NCI-H345 treated with DMSO at 0.1 percent for 48 hours (cell line): ENCODE measurements around the gene CNTN2.

Source experiments
- DNase-seq: peaks from one replicate; lab custom pipeline; 2025; ENCODE audit not compliant: unreplicated experiment; lab: John Stamatoyannopoulos, UW

Gene CNTN2

DNA sequence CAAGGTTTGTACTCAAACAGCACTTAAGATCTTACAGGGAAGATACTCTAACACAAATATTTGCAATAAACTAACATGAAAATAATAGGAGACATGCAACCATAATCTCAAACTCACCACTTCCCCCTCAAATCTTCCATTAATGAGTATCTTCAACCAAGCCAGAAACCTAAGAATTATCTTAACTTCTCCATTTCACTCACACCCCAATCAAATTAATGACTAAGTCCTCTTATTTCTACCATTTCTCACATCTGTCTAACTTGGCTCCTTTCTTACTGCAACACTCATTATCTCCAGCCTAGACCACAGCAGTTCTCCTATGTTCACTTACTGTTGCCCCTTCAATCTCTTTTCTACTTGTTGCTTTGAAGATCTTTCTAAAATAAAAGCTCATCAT lies 68.3 kb downstream of the CNTN2 start:
- no peak for DNase-seq

GRCh38 chr1:205118752-205119151 lies 75.7 kb downstream of the CNTN2 start:
- DNase-seq = no peak

DNA sequence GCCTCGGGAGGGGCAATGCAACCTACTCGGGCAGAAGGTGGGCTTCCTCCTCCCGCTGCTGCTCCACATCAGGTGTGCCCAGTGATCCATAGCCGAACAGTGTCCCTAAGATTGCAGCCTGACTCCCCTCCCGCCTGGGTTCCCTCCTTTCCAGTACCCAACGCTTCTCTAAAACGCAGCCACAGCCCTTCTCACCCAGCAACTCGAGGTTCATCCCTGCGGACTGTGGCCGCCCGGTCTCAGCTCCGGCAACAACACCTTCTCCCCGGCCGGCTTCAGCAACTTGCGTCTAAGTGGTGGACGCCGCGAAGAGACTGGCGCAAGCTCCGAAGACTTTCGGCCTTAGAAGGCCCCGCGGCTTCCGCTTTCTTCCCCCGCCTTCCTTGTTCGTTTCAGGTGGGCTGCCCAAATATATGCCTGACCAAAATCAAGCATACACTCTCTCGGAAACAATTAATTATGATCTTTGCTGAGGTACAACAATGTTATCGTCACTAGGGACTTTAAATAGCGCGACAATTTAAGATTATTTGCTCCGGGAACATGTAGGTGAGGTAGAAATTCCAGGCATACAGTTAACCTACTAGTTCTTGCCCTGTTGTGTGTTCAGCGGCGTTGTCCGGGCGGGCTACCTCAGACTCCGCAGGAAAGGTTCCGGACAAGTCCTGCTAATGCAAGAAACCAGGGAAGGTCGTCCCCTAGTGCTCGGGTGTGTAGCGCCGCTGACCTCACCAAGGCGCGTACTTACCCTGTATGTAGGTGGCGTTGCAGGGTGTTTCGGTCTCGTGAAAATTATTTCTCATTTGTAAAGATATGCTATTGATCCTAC lies 78.9 kb downstream of the CNTN2 start, which contains the start of gene RBBP5:
TSS of gene RBBP5 (minus strand) at position 319 of the 829 bp plus-strand sequence. CDS start at position 214, 105 bp downstream.
- peak; percentile 98 for DNase-seq

DNA sequence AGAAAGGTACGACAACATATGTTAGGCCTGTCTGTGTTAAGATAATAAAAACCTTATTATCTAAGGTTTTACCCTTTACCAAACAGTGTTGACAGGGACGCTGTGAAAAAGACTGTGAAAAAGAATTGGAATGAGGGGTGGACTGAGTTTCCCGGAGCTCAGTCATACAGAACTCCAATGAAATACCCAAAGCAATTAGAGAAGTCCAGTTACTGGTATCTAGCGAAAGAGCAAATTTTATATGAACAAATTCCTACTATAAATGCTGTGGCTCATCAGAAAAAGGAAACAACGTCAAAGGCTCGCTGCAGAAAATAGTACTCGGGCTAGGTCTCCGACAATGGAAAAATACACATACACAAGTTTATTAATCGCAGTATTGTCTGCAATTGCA lies 79.5 kb downstream of the CNTN2 start:
- DNase-seq = no peak

GRCh38 chr1:205124726-205125125 lies 81.7 kb downstream of the CNTN2 start:
- DNase-seq = no peak

DNA sequence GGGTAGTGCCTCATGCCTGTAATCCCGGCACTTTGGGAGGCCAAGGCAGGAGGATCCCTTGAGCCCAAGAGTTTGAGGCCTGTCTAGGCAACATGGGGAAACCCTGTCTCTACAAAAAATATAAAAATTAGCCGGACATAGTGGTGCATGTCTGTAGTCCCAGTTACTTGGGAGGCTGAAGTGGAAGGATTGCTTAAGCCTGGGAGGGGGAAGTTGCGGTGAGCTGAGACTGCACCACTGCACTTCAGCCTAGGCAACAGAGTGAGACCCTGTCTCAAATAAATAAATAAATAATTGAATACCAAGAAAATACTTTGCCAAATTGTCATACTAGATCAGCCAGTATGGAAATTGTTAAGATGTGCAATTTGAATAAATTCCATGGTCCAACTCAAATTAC lies 84.6 kb downstream of the CNTN2 start:
- DNase-seq = no peak
